NT2/D1 (cell line): ENCODE data around the gene TUNAR.

Experiments
- SUZ12 ChIP-seq: IDR thresholded peaks from 2 replicates; pipeline ENCODE4 v1.6.1; 2011; ENCODE audit not compliant: insufficient read length, insufficient read depth; ENCODE audit errors: extremely low read depth
- YY1 ChIP-seq: IDR thresholded peaks from 2 replicates; pipeline ENCODE4 v1.6.1; 2011; ENCODE audit not compliant: insufficient read length, insufficient read depth
- ZNF274 ChIP-seq: IDR thresholded peaks from 2 replicates; pipeline ENCODE4 v1.6.1; 2011; ENCODE audit warnings: mild to moderate bottlenecking, low read depth, low read length

GRCh38 chr14:95831041-95831440 is 45.6 kb upstream of the TUNAR start:
- no peak for TF ChIP-seq YY1
- no peak for TF ChIP-seq SUZ12
- TF ChIP-seq ZNF274: no peak
